ENCODE measurements around the gene GPR137. TPM values are rescaled to one million over a fixed set of nuclear protein-coding genes. Genes with fewer than 3 reads are reported as not detected.

GPR137 gene
- total and polyA plus RNA-seq, 9 of the 15 experiments (the other 6 are each of a cell fraction or from before 2014, with no cell fraction given) = 0.32 to 26.7 (median 10.7) TPM

- TF ChIP-seq, protein P1, sequence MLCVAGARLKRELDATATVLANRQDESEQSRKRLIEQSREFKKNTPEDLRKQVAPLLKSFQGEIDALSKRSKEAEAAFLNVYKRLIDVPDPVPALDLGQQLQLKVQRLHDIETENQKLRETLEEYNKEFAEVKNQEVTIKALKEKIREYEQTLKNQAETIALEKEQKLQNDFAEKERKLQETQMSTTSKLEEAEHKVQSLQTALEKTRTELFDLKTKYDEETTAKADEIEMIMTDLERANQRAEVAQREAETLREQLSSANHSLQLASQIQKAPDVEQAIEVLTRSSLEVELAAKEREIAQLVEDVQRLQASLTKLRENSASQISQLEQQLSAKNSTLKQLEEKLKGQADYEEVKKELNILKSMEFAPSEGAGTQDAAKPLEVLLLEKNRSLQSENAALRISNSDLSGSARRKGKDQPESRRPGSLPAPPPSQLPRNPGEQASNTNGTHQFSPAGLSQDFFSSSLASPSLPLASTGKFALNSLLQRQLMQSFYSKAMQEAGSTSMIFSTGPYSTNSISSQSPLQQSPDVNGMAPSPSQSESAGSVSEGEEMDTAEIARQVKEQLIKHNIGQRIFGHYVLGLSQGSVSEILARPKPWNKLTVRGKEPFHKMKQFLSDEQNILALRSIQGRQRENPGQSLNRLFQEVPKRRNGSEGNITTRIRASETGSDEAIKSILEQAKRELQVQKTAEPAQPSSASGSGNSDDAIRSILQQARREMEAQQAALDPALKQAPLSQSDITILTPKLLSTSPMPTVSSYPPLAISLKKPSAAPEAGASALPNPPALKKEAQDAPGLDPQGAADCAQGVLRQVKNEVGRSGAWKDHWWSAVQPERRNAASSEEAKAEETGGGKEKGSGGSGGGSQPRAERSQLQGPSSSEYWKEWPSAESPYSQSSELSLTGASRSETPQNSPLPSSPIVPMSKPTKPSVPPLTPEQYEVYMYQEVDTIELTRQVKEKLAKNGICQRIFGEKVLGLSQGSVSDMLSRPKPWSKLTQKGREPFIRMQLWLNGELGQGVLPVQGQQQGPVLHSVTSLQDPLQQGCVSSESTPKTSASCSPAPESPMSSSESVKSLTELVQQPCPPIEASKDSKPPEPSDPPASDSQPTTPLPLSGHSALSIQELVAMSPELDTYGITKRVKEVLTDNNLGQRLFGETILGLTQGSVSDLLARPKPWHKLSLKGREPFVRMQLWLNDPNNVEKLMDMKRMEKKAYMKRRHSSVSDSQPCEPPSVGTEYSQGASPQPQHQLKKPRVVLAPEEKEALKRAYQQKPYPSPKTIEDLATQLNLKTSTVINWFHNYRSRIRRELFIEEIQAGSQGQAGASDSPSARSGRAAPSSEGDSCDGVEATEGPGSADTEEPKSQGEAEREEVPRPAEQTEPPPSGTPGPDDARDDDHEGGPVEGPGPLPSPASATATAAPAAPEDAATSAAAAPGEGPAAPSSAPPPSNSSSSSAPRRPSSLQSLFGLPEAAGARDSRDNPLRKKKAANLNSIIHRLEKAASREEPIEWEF (CRISPR knock-in tag; IDR thresholded peaks at IDR 0.05) = 0 out of 2 replicates have a peak, but pooled peaks have one; percentile 35
- TF ChIP-seq NR2C2 (CRISPR knock-in tag; IDR thresholded peaks at IDR 0.05) (no peak; the same call in 1 of the 2 replicates), NR2C2 (tag; IDR thresholded peaks at IDR 0.05) (peak; percentile 88), DIDO1 (tag; IDR thresholded peaks at IDR 0.05; ENCODE audit: low read depth) (0 out of 2 replicates have a peak, but pooled peaks have one; percentile 40), PML (IDR thresholded peaks at IDR 0.05; ENCODE audit: low read length) (peak; percentile 53; the same call in 1 of the 2 replicates), ETS2 (tag; IDR thresholded peaks at IDR 0.05; ENCODE audit: borderline replicate concordance, poor library complexity, severe bottlenecking) (no peak), ZNF384 (IDR thresholded peaks at IDR 0.05; ENCODE audit: low read depth, low read length) (peak; percentile 81), HDAC2 (IDR thresholded peaks at IDR 0.05) (peak; percentile 49; the same call in 1 of the 2 replicates), POLR2H (tag; IDR thresholded peaks at IDR 0.05; ENCODE audit: low read depth) (peak; percentile 78), NBN (IDR thresholded peaks at IDR 0.05; ENCODE audit: low read depth) (peak; percentile 35; the same call in 1 of the 2 replicates), ZNF696 (CRISPR knock-in tag; conservative IDR thresholded peaks at IDR 0.05) (no peak), MEIS2 (IDR thresholded peaks at IDR 0.05; ENCODE audit: partially characterized antibody) (no peak), YY1 (IDR thresholded peaks at IDR 0.05; ENCODE audit: borderline replicate concordance in 1 of 3, control insufficient read depth in 1 of 3, extremely low read depth in 1 of 3, insufficient read depth in 3 of 3, insufficient read length in 1 of 3, insufficient replicate concordance in 2 of 3, low read depth in 1 of 3, low read length in 2 of 3) (peak in 2 of 3 experiments; percentile 35 to 73), PHF8 (IDR thresholded peaks at IDR 0.05; ENCODE audit: borderline replicate concordance, low read length) (peak; percentile 81)
- TF ChIP-seq, protein P2, sequence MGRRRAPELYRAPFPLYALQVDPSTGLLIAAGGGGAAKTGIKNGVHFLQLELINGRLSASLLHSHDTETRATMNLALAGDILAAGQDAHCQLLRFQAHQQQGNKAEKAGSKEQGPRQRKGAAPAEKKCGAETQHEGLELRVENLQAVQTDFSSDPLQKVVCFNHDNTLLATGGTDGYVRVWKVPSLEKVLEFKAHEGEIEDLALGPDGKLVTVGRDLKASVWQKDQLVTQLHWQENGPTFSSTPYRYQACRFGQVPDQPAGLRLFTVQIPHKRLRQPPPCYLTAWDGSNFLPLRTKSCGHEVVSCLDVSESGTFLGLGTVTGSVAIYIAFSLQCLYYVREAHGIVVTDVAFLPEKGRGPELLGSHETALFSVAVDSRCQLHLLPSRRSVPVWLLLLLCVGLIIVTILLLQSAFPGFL (CRISPR knock-in tag; IDR thresholded peaks at IDR 0.05) = 0 out of 2 replicates have a peak, but pooled peaks have one; percentile 83
- TF ChIP-seq, protein P3, sequence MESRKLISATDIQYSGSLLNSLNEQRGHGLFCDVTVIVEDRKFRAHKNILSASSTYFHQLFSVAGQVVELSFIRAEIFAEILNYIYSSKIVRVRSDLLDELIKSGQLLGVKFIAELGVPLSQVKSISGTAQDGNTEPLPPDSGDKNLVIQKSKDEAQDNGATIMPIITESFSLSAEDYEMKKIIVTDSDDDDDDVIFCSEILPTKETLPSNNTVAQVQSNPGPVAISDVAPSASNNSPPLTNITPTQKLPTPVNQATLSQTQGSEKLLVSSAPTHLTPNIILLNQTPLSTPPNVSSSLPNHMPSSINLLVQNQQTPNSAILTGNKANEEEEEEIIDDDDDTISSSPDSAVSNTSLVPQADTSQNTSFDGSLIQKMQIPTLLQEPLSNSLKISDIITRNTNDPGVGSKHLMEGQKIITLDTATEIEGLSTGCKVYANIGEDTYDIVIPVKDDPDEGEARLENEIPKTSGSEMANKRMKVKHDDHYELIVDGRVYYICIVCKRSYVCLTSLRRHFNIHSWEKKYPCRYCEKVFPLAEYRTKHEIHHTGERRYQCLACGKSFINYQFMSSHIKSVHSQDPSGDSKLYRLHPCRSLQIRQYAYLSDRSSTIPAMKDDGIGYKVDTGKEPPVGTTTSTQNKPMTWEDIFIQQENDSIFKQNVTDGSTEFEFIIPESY (CRISPR knock-in tag; IDR thresholded peaks at IDR 0.05) = peak; percentile 50; the same call in 1 of the 2 replicates
- TF ChIP-seq, protein P4, sequence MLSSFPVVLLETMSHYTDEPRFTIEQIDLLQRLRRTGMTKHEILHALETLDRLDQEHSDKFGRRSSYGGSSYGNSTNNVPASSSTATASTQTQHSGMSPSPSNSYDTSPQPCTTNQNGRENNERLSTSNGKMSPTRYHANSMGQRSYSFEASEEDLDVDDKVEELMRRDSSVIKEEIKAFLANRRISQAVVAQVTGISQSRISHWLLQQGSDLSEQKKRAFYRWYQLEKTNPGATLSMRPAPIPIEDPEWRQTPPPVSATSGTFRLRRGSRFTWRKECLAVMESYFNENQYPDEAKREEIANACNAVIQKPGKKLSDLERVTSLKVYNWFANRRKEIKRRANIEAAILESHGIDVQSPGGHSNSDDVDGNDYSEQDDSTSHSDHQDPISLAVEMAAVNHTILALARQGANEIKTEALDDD (IDR thresholded peaks at IDR 0.05) = no peak
These were observed 31.8 kb downstream of the GPR137 start, which contains the start of gene TRMT112 (continued) for GRCh38 chr11:64317325-64317960.
